Central memory CD8-positive, alpha-beta T cell (primary cell): ENCODE measurements around the gene MAMDC2.

Source experiments
- ATAC-seq: fragments of 150-1000 bp; cut with Tn5 transposase; replicated peaks from 2 replicates; pipeline ENCODE4 v1.10.0; 2022; ENCODE audit warnings: mild to moderate bottlenecking, moderate FRiP score, moderate number of reproducible peaks; ENCODE audit not compliant: poor library complexity, severe bottlenecking; ENCODE audit errors: extremely low read depth
- DNase-seq, 2 donors: peaks; one replicate each; pipeline ENCODE4 v3.0.0; 2021; ENCODE audit warnings: low spot score in 2 of 2
- H3K27ac Mint-ChIP-seq: one replicate; pipeline ENCODE4 v1.8.0; 2022; ENCODE audit warnings: low read depth, mild to moderate bottlenecking, moderate library complexity, mixed read lengths
- H3K27me3 Mint-ChIP-seq: one replicate; pipeline ENCODE4 v1.8.0; 2022; ENCODE audit warnings: mixed read lengths
- H3K36me3 Mint-ChIP-seq: one replicate; pipeline ENCODE4 v1.8.0; 2022; ENCODE audit warnings: mild to moderate bottlenecking, moderate library complexity, mixed read lengths; ENCODE audit not compliant: insufficient read depth
- H3K4me1 Mint-ChIP-seq: one replicate; pipeline ENCODE4 v1.8.0; 2022; ENCODE audit warnings: mixed read lengths
- H3K4me3 Mint-ChIP-seq: one replicate; pipeline ENCODE4 v1.8.0; 2022; ENCODE audit warnings: mild to moderate bottlenecking, moderate library complexity, mixed read lengths
- H3K9me3 Mint-ChIP-seq: one replicate; pipeline ENCODE4 v1.8.0; 2022; ENCODE audit warnings: mixed read lengths

Gene MAMDC2

GRCh38 chr9:70260007-70260443 lies 216.4 kb downstream of the MAMDC2 start:
- Mint-ChIP-seq H3K4me3 (peak overlapping the region; percentile 90), H3K27me3 (no peaks in the 10 kb centered on the region), H3K4me1 (peaks cover 54% of the 10 kb centered on the region), H3K27ac (peak overlapping the region; percentile 97), H3K36me3 (peaks cover 17% of the 10 kb centered on the region), H3K9me3 (no peaks in the 10 kb centered on the region)
- ATAC-seq (no peak), DNase-seq (no peak)

- H3K9me3 Mint-ChIP-seq = no peaks in the 10 kb centered on the region
- H3K27ac Mint-ChIP-seq = no peak overlapping the region
- H3K4me3 Mint-ChIP-seq = peak overlapping the region; percentile 90
- ATAC-seq (no peak), DNase-seq (no peak)
- H3K27me3 Mint-ChIP-seq = no peaks in the 10 kb centered on the region
- peaks cover 22% of the 10 kb centered on the region for H3K36me3 Mint-ChIP-seq
- peaks cover 55% of the 10 kb centered on the region for H3K4me1 Mint-ChIP-seq
These were observed 217.0 kb downstream of the MAMDC2 start for GRCh38 chr9:70260606-70261005.

GRCh38 chr9:70261131-70261870 lies 217.7 kb downstream of the MAMDC2 start:
- H3K4me1 Mint-ChIP-seq = peaks cover 55% of the 10 kb centered on the region
- peak overlapping the region; percentile 20 for H3K27ac Mint-ChIP-seq
- DNase-seq (no peak), ATAC-seq (no peak)
- H3K27me3 Mint-ChIP-seq = no peaks in the 10 kb centered on the region
- H3K4me3 Mint-ChIP-seq = peak overlapping the region; percentile 90
- H3K36me3 Mint-ChIP-seq = peaks cover 24% of the 10 kb centered on the region
- no peaks in the 10 kb centered on the region for H3K9me3 Mint-ChIP-seq

GRCh38 chr9:70262366-70262765 lies 218.7 kb downstream of the MAMDC2 start:
- H3K36me3 Mint-ChIP-seq = peaks cover 27% of the 10 kb centered on the region
- H3K27me3 Mint-ChIP-seq = no peaks in the 10 kb centered on the region
- peak overlapping the region; percentile 20 for H3K27ac Mint-ChIP-seq
- ATAC-seq (no peak), DNase-seq (no peak)
- peaks cover 54% of the 10 kb centered on the region for H3K4me1 Mint-ChIP-seq
- peak overlapping the region; percentile 90 for H3K4me3 Mint-ChIP-seq
- no peaks in the 10 kb centered on the region for H3K9me3 Mint-ChIP-seq

- Mint-ChIP-seq H3K9me3 (no peaks in the 10 kb centered on the region), H3K27ac (peak overlapping the region; percentile 20), H3K4me1 (peaks cover 53% of the 10 kb centered on the region), H3K36me3 (peaks cover 31% of the 10 kb centered on the region), H3K4me3 (peak overlapping the region; percentile 90), H3K27me3 (no peaks in the 10 kb centered on the region)
- no peak for ATAC-seq
- no peak for DNase-seq
These were observed 219.3 kb downstream of the MAMDC2 start for GRCh38 chr9:70262948-70263347.

- peaks cover 30% of the 10 kb centered on the region for H3K36me3 Mint-ChIP-seq
- DNase-seq = no peak
- H3K27me3 Mint-ChIP-seq = no peaks in the 10 kb centered on the region
- no peak overlapping the region for H3K27ac Mint-ChIP-seq
- ATAC-seq = no peak
- H3K4me3 Mint-ChIP-seq = no peak overlapping the region
- no peaks in the 10 kb centered on the region for H3K9me3 Mint-ChIP-seq
- peaks cover 48% of the 10 kb centered on the region for H3K4me1 Mint-ChIP-seq
These were observed 219.8 kb downstream of the MAMDC2 start for GRCh38 chr9:70263421-70263820.
